Smooth muscle cell (in vitro differentiated cells): ENCODE results near the gene ZBTB47. TPM values are rescaled to one million over a fixed set of nuclear protein-coding genes. Genes with fewer than 3 reads are reported as not detected.

Source experiments
- DNase-seq: peaks from one replicate; lab custom pipeline; 2025; ENCODE audit not compliant: unreplicated experiment; lab: John Stamatoyannopoulos, UW
- H2AFZ ChIP-seq: fragments of 200-600 bp; sonication (generic); 2 replicates; pipeline ENCODE4 v1.6.0; 2016; ENCODE audit warnings: antibody characterized with exemption, low read depth, mild to moderate bottlenecking
- H3F3A ChIP-seq: fragments of 200-600 bp; sonication (generic); 2 replicates; pipeline ENCODE4 v1.6.0; 2017; ENCODE audit warnings: antibody characterized with exemption, low read depth
- H3K27ac ChIP-seq: fragments of 200-600 bp; sonication (generic); 2 replicates; pipeline ENCODE4 v1.5.1; 2016; ENCODE audit warnings: low read depth, mild to moderate bottlenecking
- H3K27me3 ChIP-seq: fragments of 200-600 bp; sonication (generic); 2 replicates; pipeline ENCODE4 v1.6.1; 2016; ENCODE audit warnings: low read depth, mild to moderate bottlenecking
- H3K36me3 ChIP-seq: fragments of 200-600 bp; sonication (generic); 2 replicates; pipeline ENCODE4 v1.5.1; 2016; ENCODE audit warnings: low read depth
- H3K4me1 ChIP-seq: fragments of 200-600 bp; sonication (generic); 2 replicates; pipeline ENCODE4 v1.5.1; 2016; ENCODE audit warnings: low read depth
- H3K4me2 ChIP-seq: fragments of 200-600 bp; sonication (generic); 2 replicates; pipeline ENCODE4 v1.6.0; 2016; ENCODE audit warnings: mild to moderate bottlenecking
- H3K4me3 ChIP-seq: fragments of 200-600 bp; sonication (generic); 2 replicates; pipeline ENCODE4 v1.5.1; 2016; ENCODE audit warnings: mild to moderate bottlenecking
- H3K79me2 ChIP-seq: fragments of 200-600 bp; sonication (generic); 2 replicates; pipeline ENCODE4 v1.6.0; 2016; ENCODE audit warnings: low read depth, mild to moderate bottlenecking
- H3K9ac ChIP-seq: fragments of 200-600 bp; sonication (generic); 2 replicates; pipeline ENCODE4 v1.6.0; 2016; ENCODE audit warnings: low read depth
- H3K9me3 ChIP-seq: fragments of 200-600 bp; sonication (generic); replicated peaks from 2 replicates; pipeline ENCODE4 v1.5.1; 2016; ENCODE audit warnings: low read depth
- H4K20me1 ChIP-seq: fragments of 200-600 bp; sonication (generic); 2 replicates; pipeline ENCODE4 v1.6.0; 2016; ENCODE audit warnings: low read depth
- CTCF ChIP-seq: fragments of 200-600 bp; sonication (generic); IDR thresholded peaks from 2 replicates; pipeline ENCODE4 v1.5.1; 2017; ENCODE audit warnings: borderline replicate concordance, mild to moderate bottlenecking, antibody characterized with exemption; ENCODE audit not compliant: insufficient read depth, poor library complexity, severe bottlenecking
- WGBS: methylation state at CpG from one replicate; pipeline ENCODE4 v1.1.7; 2016; ENCODE audit warnings: low lambda C conversion rate; 5-methylcytosine and 5-hydroxymethylcytosine counted together
- polyA plus RNA-seq: library from polyadenylated mRNA; unstranded; fragments of >200 nt; fragmentation: Nextera tagmentation; extraction: Ambion mirVana; gene quantifications from 2 replicates; pipeline ENCODE4 v1.2.1, GENCODE V29; 2016
- total RNA-seq: library from RNA; depleted of rRNA; stranded (reverse); fragments of >200 nt; gene quantifications from 2 replicates; pipeline ENCODE4 v1.2.3, GENCODE V29; 2014

The ZBTB47 gene
- total and polyA plus RNA-seq, 2 experiments from 2014 or later: 4.6 to 7.7 TPM

GRCh38 chr3:42698911-42699230, 45.4 kb downstream of the ZBTB47 start:
- no peak for TF ChIP-seq CTCF
- no peaks in the 10 kb centered on the region for H3K4me1 ChIP-seq
- H2AFZ ChIP-seq: no peak overlapping the region
- H3K36me3 ChIP-seq: no peaks in the 10 kb centered on the region
- WGBS: 83% methylated on average over 9 of the region's 9 CpGs
- H3K4me2 ChIP-seq: no peak overlapping the region
- H3K27ac ChIP-seq: no peak overlapping the region
- no peaks in the 10 kb centered on the region for H3K79me2 ChIP-seq
- H3K9ac ChIP-seq: no peak overlapping the region
- H3F3A ChIP-seq: no peaks in the 10 kb centered on the region
- no peak overlapping the region for H3K4me3 ChIP-seq
- H3K27me3 ChIP-seq: peaks cover 14% of the 10 kb centered on the region
- no peaks in the 10 kb centered on the region for H3K9me3 ChIP-seq
- no peak for DNase-seq
- H4K20me1 ChIP-seq: no peaks in the 10 kb centered on the region

GRCh38 chr3:42699511-42699971, 46.0 kb downstream of the ZBTB47 start:
- no peak overlapping the region for H3K27ac ChIP-seq
- no peak overlapping the region for H3K4me3 ChIP-seq
- 87% methylated on average over 10 of the region's 10 CpGs for WGBS
- H3K79me2 ChIP-seq: no peaks in the 10 kb centered on the region
- no peaks in the 10 kb centered on the region for H3K36me3 ChIP-seq
- no peak overlapping the region for H3K9ac ChIP-seq
- no peaks in the 10 kb centered on the region for H4K20me1 ChIP-seq
- H3K4me1 ChIP-seq: no peaks in the 10 kb centered on the region
- TF ChIP-seq CTCF: no peak
- DNase-seq: no peak
- peaks cover 14% of the 10 kb centered on the region for H3K27me3 ChIP-seq
- no peak overlapping the region for H3K4me2 ChIP-seq
- H2AFZ ChIP-seq: no peak overlapping the region
- no peaks in the 10 kb centered on the region for H3K9me3 ChIP-seq
- H3F3A ChIP-seq: no peaks in the 10 kb centered on the region

GRCh38 chr3:42700366-42701288, 47.1 kb downstream of the ZBTB47 start:
- no peaks in the 10 kb centered on the region for H3K9me3 ChIP-seq
- H3K79me2 ChIP-seq: no peaks in the 10 kb centered on the region
- H3K36me3 ChIP-seq: no peaks in the 10 kb centered on the region
- H3K27me3 ChIP-seq: peaks cover 6% of the 10 kb centered on the region
- DNase-seq: no peak
- no peak overlapping the region for H3K4me3 ChIP-seq
- H4K20me1 ChIP-seq: no peaks in the 10 kb centered on the region
- no peak overlapping the region for H3K4me2 ChIP-seq
- no peak overlapping the region for H3K9ac ChIP-seq
- no peak overlapping the region for H3K27ac ChIP-seq
- no peaks in the 10 kb centered on the region for H3K4me1 ChIP-seq
- WGBS: 77% methylated on average over 14 of the region's 15 CpGs
- no peak for TF ChIP-seq CTCF
- H3F3A ChIP-seq: no peaks in the 10 kb centered on the region
- no peak overlapping the region for H2AFZ ChIP-seq
